Activated naive CD8-positive, alpha-beta T cell treated with anti-CD3 and anti-CD28 coated beads, Interleukin-2, amount 50 U/mL, for 24 hours (primary cell): ENCODE results near the gene SPATA2L.
A peak's percentile ranks its signal among the peaks of the same experiment; 100 is the strongest.
"Not testable (repeated sequence)": the region's sequence is repeated elsewhere in the genome, so short reads cannot be mapped to it uniquely, and the experiment has no call there.

ENCODE experiments used
- ATAC-seq: fragments of 150-1000 bp; cut with Tn5 transposase; one replicate; pipeline ENCODE4 v1.10.0; 2021
- DNase-seq: peaks from one replicate; pipeline ENCODE4 v3.0.0; 2021
- H3K27ac Mint-ChIP-seq: one replicate; pipeline ENCODE4 v1.8.0; 2021; ENCODE audit warnings: mild to moderate bottlenecking, mixed read lengths
- H3K27me3 Mint-ChIP-seq: one replicate; pipeline ENCODE4 v1.8.0; 2021; ENCODE audit warnings: mixed read lengths
- H3K36me3 Mint-ChIP-seq: one replicate; pipeline ENCODE4 v1.8.0; 2021; ENCODE audit warnings: low read depth, mixed read lengths
- H3K4me1 Mint-ChIP-seq: one replicate; pipeline ENCODE4 v1.8.0; 2021; ENCODE audit warnings: mixed read lengths
- H3K4me3 Mint-ChIP-seq: one replicate; pipeline ENCODE4 v1.8.0; 2021; ENCODE audit warnings: mild to moderate bottlenecking, moderate library complexity, mixed read lengths
- H3K9me3 Mint-ChIP-seq: one replicate; pipeline ENCODE4 v1.8.0; 2021; ENCODE audit warnings: mixed read lengths

The SPATA2L gene

GRCh38 chr16:89691231-89691985, 10.1 kb downstream of the SPATA2L start:
- no peaks in the 10 kb centered on the region for H3K9me3 Mint-ChIP-seq
- H3K27me3 Mint-ChIP-seq = no peaks in the 10 kb centered on the region
- H3K4me3 Mint-ChIP-seq = no peak overlapping the region
- H3K36me3 Mint-ChIP-seq = peaks cover 30% of the 10 kb centered on the region
- DNase-seq (no peak), ATAC-seq (no peak)
- H3K4me1 Mint-ChIP-seq = peaks cover 12% of the 10 kb centered on the region
- no peak overlapping the region for H3K27ac Mint-ChIP-seq

DNA sequence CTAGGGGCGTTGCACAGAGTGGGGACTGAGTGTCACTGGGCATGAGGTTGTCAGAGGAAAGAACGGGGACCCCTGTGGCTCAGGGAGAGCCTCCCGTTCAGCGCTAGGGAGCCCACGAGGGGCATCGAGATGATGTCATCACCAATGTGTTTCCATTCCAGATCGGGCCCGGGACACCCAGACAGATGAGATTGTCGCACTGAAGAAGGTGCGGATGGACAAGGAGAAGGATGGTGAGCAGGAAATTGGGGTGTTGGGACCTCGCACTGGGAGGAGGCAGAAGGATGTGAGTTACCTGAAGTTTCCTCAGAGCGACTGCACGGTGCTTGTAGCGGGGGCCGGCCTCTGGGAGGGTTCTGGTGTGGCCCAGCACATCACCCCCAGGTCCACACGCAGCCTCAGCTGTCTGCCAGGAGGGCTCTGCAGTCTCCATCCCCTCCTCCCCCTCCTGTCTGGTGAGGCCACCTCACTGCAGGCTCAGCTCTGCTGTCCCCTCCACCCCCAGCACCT, 11.1 kb downstream of the SPATA2L start:
- DNase-seq (no peak), ATAC-seq (no peak)
- H3K36me3 Mint-ChIP-seq = peaks cover 28% of the 10 kb centered on the region
- no peaks in the 10 kb centered on the region for H3K9me3 Mint-ChIP-seq
- H3K4me3 Mint-ChIP-seq = no peak overlapping the region
- H3K4me1 Mint-ChIP-seq = peaks cover 16% of the 10 kb centered on the region
- no peaks in the 10 kb centered on the region for H3K27me3 Mint-ChIP-seq
- no peak overlapping the region for H3K27ac Mint-ChIP-seq

DNA sequence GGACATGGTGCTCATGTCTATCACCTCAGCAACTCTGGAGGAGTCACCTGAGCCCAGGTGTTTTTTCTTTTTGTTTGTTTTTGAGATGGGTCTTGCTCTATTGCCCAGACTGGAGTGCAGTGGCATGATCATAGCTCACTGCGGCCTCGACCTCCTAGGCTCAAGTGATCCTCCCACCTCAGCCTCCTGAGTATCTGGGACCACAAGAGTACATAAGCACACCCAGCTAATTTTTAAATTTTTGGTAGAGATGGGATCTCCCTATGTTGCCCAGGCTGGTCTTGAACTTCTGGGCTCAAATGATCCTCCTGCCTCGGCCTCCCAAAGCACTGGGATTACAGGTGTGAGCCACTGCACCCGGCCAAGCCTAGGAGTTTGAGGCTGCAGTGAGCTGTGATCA, 11.9 kb downstream of the SPATA2L start:
- not testable (repeated sequence) for DNase-seq, ATAC-seq, H3K27ac Mint-ChIP-seq, H3K27me3 Mint-ChIP-seq, H3K4me3 Mint-ChIP-seq, H3K9me3 Mint-ChIP-seq
- H3K36me3 Mint-ChIP-seq = peaks cover 29% of the 10 kb centered on the region
- peaks cover 16% of the 10 kb centered on the region for H3K4me1 Mint-ChIP-seq

DNA sequence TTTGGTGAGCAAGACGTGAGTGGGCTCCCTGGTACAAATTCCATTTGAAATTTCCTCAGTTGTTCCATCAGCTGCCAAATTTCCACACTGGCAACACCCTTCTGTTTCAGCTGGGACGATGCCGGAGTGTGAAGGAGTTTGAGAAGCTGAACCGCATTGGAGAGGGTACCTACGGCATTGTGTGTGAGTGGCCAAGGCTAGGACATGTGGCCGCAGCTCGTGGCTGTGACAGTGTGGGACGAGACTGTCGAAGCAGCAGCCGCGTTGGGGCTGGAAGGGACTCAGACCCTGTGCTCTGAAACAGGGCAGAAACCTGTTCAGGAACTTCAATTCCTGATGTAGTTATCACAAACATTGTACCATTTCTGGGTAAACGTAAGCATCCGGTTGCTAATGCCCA, 12.4 kb downstream of the SPATA2L start:
- Mint-ChIP-seq H3K27me3 (no peaks in the 10 kb centered on the region), H3K4me1 (peaks cover 16% of the 10 kb centered on the region), H3K36me3 (peaks cover 29% of the 10 kb centered on the region), H3K27ac (no peak overlapping the region), H3K4me3 (no peak overlapping the region), H3K9me3 (no peaks in the 10 kb centered on the region)
- ATAC-seq (no peak), DNase-seq (no peak)

GRCh38 chr16:89688395-89688794, 13.1 kb downstream of the SPATA2L start:
- no peaks in the 10 kb centered on the region for H3K27me3 Mint-ChIP-seq
- peak overlapping the region; percentile 31 for H3K27ac Mint-ChIP-seq
- H3K9me3 Mint-ChIP-seq = no peaks in the 10 kb centered on the region
- H3K36me3 Mint-ChIP-seq = peaks cover 24% of the 10 kb centered on the region
- no peak for ATAC-seq
- peaks cover 16% of the 10 kb centered on the region for H3K4me1 Mint-ChIP-seq
- no peak for DNase-seq
- H3K4me3 Mint-ChIP-seq = peak overlapping the region; percentile 86

- DNase-seq = no peak
- Mint-ChIP-seq H3K27ac (peak overlapping the region; percentile 80), H3K27me3 (no peaks in the 10 kb centered on the region)
Measured at GRCh38 chr16:89687092-89687940, 14.2 kb downstream of the SPATA2L start.

DNA sequence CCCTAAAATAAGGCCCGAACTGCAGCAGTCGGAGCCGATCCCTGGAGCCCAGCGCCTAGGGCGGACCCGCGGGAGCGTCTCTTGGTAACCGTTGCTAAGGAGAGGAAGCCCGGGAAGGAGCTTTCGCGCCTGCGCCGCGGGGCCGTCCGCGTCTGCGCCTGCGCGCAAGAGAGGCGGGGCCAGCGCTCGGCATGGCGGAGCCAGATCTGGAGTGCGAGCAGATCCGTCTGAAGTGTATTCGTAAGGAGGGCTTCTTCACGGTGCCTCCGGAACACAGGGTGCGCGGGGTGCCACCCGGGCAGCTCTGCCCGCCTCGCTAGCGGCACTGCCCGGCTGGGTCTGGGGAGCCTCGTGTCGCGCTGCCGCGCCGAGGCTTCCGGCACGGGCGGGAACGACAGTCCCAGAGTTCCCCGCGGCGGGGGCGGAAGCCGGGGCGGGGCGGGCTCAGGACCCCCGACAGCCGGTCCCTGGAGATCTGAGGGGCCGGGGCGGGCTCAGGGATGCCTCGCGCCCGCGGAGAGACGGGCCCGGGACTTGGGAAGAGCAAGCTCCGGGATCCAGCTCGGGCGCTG, 14.9 kb downstream of the SPATA2L start, which contains the start of gene CDK10:
Gene CDK10 (plus strand): TSS at position 170 of the 572 bp plus-strand sequence. CDS start 22 bp downstream, at position 192.
- DNase-seq (peak; percentile 96), ATAC-seq (peak; percentile 91)
- Mint-ChIP-seq H3K9me3 (no peaks in the 10 kb centered on the region), H3K27ac (peak within 1 kb of the TSS; percentile 93), H3K4me1 (peaks cover 16% of the 10 kb centered on the region), H3K36me3 (peaks cover 23% of the 10 kb centered on the region), H3K4me3 (peak within 1 kb of the TSS; percentile 86), H3K27me3 (no peaks in the 10 kb centered on the region)

More at GRCh38 chr16:89687092-89687940, 14.2 kb downstream of the SPATA2L start:
- Mint-ChIP-seq H3K36me3 (peaks cover 24% of the 10 kb centered on the region), H3K4me1 (peaks cover 16% of the 10 kb centered on the region), H3K4me3 (peak overlapping the region; percentile 86), H3K9me3 (no peaks in the 10 kb centered on the region)
- ATAC-seq = peak; percentile 30

DNA sequence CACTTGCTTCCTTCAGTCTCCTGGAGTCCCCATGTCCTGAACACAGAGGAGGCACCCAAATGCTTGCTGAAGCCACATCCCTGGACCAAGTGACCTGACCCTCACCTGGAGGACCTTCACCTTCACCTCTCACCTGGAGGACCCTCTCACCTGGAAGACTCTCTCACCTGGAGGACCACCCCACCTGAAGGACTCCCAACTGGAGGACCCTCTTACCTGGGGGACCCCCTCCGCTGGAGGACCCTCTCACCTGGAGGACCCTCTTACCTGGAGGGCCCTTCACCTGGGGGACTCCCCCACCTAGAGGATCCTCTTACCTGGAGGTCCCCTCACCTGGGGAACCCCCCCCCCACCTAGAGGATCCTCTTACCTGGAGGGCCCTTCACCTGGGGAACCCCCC, 15.6 kb downstream of the SPATA2L start:
- Mint-ChIP-seq H3K27ac (peak overlapping the region; percentile 56), H3K4me3 (peak overlapping the region; percentile 86), H3K9me3 (no peaks in the 10 kb centered on the region), H3K27me3 (no peaks in the 10 kb centered on the region), H3K36me3 (peaks cover 18% of the 10 kb centered on the region), H3K4me1 (peaks cover 16% of the 10 kb centered on the region)
- ATAC-seq (no peak), DNase-seq (no peak)

DNA sequence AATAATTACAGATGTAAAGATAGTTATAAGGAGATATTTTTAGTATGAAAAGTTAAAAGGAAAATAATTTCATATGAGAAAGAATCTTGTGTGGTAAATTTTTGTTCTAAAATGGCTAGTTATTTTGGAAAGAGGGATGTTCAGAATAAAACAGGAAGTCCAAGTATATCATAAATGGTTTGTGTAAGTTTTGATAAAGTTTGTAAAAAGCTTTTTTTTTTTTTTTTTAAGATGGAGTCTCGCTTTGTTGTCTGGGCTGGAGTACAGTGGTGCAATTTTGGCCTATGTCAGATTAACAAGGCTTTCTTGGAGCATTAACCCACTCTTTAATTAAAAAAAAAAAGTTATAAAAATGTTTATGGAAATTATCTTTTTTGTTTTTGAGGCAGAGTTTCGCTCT, 23.2 kb downstream of the SPATA2L start:
- no peaks in the 10 kb centered on the region for H3K9me3 Mint-ChIP-seq
- H3K4me3 Mint-ChIP-seq = no peak overlapping the region
- no peaks in the 10 kb centered on the region for H3K4me1 Mint-ChIP-seq
- H3K27me3 Mint-ChIP-seq = no peaks in the 10 kb centered on the region
- H3K36me3 Mint-ChIP-seq = peaks cover 7% of the 10 kb centered on the region
- no peak overlapping the region for H3K27ac Mint-ChIP-seq
- no peak for DNase-seq
- no peak for ATAC-seq

- ATAC-seq = no peak
- Mint-ChIP-seq H3K9me3 (no peaks in the 10 kb centered on the region), H3K4me3 (no peak overlapping the region), H3K36me3 (no peaks in the 10 kb centered on the region), H3K4me1 (peaks cover 13% of the 10 kb centered on the region), H3K27me3 (no peaks in the 10 kb centered on the region), H3K27ac (peak overlapping the region; percentile 31)
- DNase-seq = no peak
Measured at GRCh38 chr16:89672177-89672941, 29.1 kb downstream of the SPATA2L start.

GRCh38 chr16:89671565-89671964, 29.9 kb downstream of the SPATA2L start:
- not testable (repeated sequence) for H3K27me3 Mint-ChIP-seq, DNase-seq, H3K27ac Mint-ChIP-seq, ATAC-seq, H3K4me3 Mint-ChIP-seq, H3K9me3 Mint-ChIP-seq, H3K36me3 Mint-ChIP-seq
- H3K4me1 Mint-ChIP-seq = peaks cover 13% of the 10 kb centered on the region

DNA sequence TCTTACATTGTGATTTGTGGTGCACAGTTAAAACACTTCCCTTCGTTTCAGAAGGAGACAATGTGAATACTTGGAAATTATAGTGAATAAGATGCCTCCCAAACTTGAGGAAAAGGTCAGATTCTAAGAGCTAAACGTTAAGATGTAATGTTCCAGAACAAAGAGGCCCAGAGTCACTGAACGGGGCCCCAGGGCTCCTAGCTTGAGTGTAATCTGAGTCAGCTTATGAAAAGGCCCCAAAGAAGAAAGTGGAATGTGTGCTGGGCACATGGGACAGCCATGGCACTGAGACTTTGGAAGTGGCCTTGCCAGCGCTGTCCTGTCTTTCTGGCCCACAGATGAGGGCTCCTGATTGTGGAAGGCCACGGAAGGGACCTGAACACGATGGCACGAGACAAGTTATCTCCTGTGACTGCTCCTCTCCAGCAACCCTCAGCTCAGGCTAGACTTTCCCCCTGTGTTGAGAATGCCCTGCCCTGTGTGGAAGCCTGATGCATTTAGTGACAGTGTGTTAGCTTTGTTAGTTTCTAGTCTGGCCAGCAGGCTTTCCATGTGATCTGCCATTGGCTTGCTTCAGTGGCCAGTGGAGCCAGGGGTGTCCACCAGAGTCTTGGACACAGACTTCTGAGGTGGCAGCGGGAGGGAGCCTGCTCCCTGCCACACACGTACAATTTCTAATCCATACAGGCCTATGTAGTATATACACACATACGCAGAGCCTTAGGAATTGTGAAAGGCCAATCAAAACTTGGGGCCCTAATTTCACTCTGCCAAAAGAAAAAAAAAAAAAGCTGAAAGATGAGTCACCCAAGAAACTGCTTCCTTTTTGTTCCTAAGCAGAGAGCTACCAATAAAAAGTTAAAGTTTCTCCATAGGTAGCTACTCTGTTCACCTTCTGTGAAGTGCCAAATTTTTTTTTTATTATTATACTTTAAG, 30.7 kb downstream of the SPATA2L start:
- Mint-ChIP-seq H3K9me3 (no peaks in the 10 kb centered on the region), H3K36me3 (no peaks in the 10 kb centered on the region), H3K4me1 (peaks cover 13% of the 10 kb centered on the region), H3K4me3 (no peak overlapping the region), H3K27me3 (no peaks in the 10 kb centered on the region), H3K27ac (no peak overlapping the region)
- ATAC-seq (no peak), DNase-seq (no peak)

DNA sequence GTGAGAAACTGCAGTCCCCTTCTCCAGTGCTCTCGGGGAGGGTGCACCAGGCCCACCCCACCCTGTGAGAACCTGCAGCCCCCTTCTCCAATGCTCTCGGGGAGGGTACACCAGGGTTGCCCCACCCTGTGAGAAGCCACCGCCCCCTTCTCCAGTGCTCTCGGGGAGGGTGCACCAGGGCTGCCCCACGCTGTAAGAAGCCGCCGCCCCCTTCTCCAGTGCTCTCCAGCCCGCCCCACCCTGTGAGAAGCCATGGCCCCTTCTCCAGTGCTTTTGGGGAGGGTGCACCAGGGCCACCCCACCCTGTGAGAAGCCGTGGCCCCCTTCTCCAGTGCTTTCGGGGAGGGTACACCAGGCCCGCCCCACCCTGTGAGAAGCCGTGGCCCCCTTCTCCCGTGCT, 31.8 kb downstream of the SPATA2L start:
- ATAC-seq = no peak
- DNase-seq = no peak
- Mint-ChIP-seq H3K9me3 (no peaks in the 10 kb centered on the region), H3K36me3 (no peaks in the 10 kb centered on the region), H3K27ac (no peak overlapping the region), H3K4me3 (no peak overlapping the region), H3K4me1 (peaks cover 13% of the 10 kb centered on the region), H3K27me3 (no peaks in the 10 kb centered on the region)
